Heart left ventricle (tissue), 16 donors: ENCODE data around the gene MORF4L2. TPM values are rescaled to one million over a fixed set of nuclear protein-coding genes. Genes with fewer than 3 reads are reported as not detected.

Source experiments
- ATAC-seq, 4 donors: fragments of 200-7000 bp; cut with Tn5 transposase; one replicate each; pipeline ENCODE4 v1.9.1; 2020 to 2022; ENCODE audit warnings: moderate library complexity in 4 of 4, mild to moderate bottlenecking in 3 of 4, moderate number of reproducible peaks in 1 of 4
- DNase-seq, 5 donors: peaks; one replicate each; pipeline ENCODE4 v3.0.0-alpha.2; 2020
- H3K27ac ChIP-seq, 12 donors: fragments of 200-600 bp; sonication (generic) in 4 of 12; one replicate each; pipeline versions ENCODE4 v1.5.0 to v1.8.0; 2016 to 2022; ENCODE audit warnings: mild to moderate bottlenecking in 2 of 12
- H3K27me3 ChIP-seq, 9 donors: fragments of 200-600 bp; sonication (generic) in 2 of 9; one replicate each; pipeline versions ENCODE4 v1.5.1 to v1.8.0; 2016 to 2022; ENCODE audit warnings: mild to moderate bottlenecking in 3 of 9
- H3K36me3 ChIP-seq, 9 donors: fragments of 200-600 bp; sonication (generic) in 2 of 9; one replicate each; pipeline versions ENCODE4 v1.5.0 to v1.8.0; 2018 to 2022; ENCODE audit warnings: mild to moderate bottlenecking in 2 of 9
- H3K4me1 ChIP-seq, 12 donors: fragments of 200-600 bp; sonication (generic) in 4 of 12; one replicate each; pipeline versions ENCODE4 v1.5.0 to v1.8.0; 2016 to 2022; ENCODE audit warnings: mild to moderate bottlenecking in 3 of 12
- H3K4me3 ChIP-seq, 12 donors: fragments of 200-600 bp; sonication (generic) in 4 of 12; one replicate each; pipeline versions ENCODE4 v1.5.0 to v1.8.0; 2017 to 2022; ENCODE audit warnings: mild to moderate bottlenecking in 9 of 12, moderate library complexity in 4 of 12
- H3K9me3 ChIP-seq, 12 donors: fragments of 200-600 bp; sonication (generic) in 4 of 12; one replicate each; pipeline versions ENCODE4 v1.5.0 to v1.8.0; 2016 to 2022; ENCODE audit warnings: mild to moderate bottlenecking in 1 of 12
- CTCF ChIP-seq, 12 donors: fragments of 200-600 bp; sonication (generic) in 4 of 12; IDR thresholded peaks; one replicate each; pipeline versions ENCODE4 v1.5.0 to v1.8.0; 2018 to 2022; ENCODE audit warnings: antibody characterized with exemption in 12 of 12, mild to moderate bottlenecking in 5 of 12
- POLR2A ChIP-seq, 2 donors: fragments of 450-650 bp; IDR thresholded peaks; one replicate each; pipeline ENCODE4 v1.6.1; 2017; ENCODE audit warnings: antibody characterized with exemption in 2 of 2, mild to moderate bottlenecking in 2 of 2, moderate library complexity in 2 of 2
- WGBS, 4 donors: extraction: QIAGEN DNeasy Blood & Tissue Kit in 2 of 4; methylation state at CpG; one replicate each; pipeline versions ENCODE4 v1.1.5 to v1.1.7; 2013 to 2018; 5-methylcytosine and 5-hydroxymethylcytosine counted together
- intact Hi-C, 10 donors: fragments of 100-400 bp; cut with DNase I; formaldehyde crosslinking; loops; one replicate each; pipeline versions ENCODE4 v1.11.1 to v1.14.2; 2022
- polyA plus RNA-seq, 2 donors: library from polyadenylated mRNA; stranded (reverse); fragments of 200-250 nt; gene quantifications; one replicate each; pipeline ENCODE4 v1.2.3, GENCODE V29; 2013
- total RNA-seq, 9 donors: library from RNA; depleted of rRNA in 2 of 9; stranded (reverse); fragments of >200 nt in 2 of 9; fragmentation: NEBNext Ultra II Directional in 3 of 9; extraction: Animal tissue kit (Norgen Biotek cat#: 25700) in 3 of 9; gene quantifications; one replicate each; pipeline versions ENCODE4 v1.1.0 to v1.2.4, GENCODE V29; 2016 to 2023
- donor health status: ischemic (EF 13 %, LVEDD 7.1; RV severe dilation, severe dysfunction).
- donor health status: healthy with polysubstance abuse.
- donor health status: DM: no; HTN: yes; CAD: no.
- donor health status: DM: no; HTN: no; CAD: no.
- donor health status: ischemic (EF 25% LVEDD 6.9; RV normal size, moderate dysfunction).
- donor health status: ischemic (EF 25% LVEDD 5.7; RV mildly dilated, moderate dysfunction).
- donor health status: healthy.
- donor health status: DM: yes; HTN: yes; CAD: no.
- donor health status: ischemic (EF 35%, LVEDD 5.7; RV mildly dilated, moderate dysfunction).
- donor health status: nonischemic (EF 11% LVEDD 7.7; RV severe dilation, severe dysfunction).
- donor health status: DM: yes; HTN: yes; CAD: no.
- donor health status: PGD.
- donor health status: ischemic (EF 29% LVEDD 5.4; RV normal size, mild dysfunction).
- donor health status: nonischemic (EF 23%, LVEDD 6.1; RV moderate dilation, normal function).

The MORF4L2 gene
- total and polyA plus RNA-seq, 11 donors: 102 to 511 (median 189) TPM

GRCh38 chrX:103710609-103711008 lies 24.1 kb upstream of the MORF4L2 start, which contains the start of gene TMEM31:
Gene TMEM31 (plus strand): TSS chrX:103710909. CDS start chrX:103712259, 1,350 bp downstream.
- no peak for TF ChIP-seq CTCF (IDR thresholded peaks at IDR 0.05)
- TF ChIP-seq POLR2A (IDR thresholded peaks at IDR 0.05): no peak
- Histone ChIP-seq H3K27me3 (peaks cover 0 to 9% (median 0%) of the 10 kb centered on the region in 9 donors), H3K9me3 (no peaks in the 10 kb centered on the region), H3K36me3 (no peaks in the 10 kb centered on the region), H3K4me1 (no peaks in the 10 kb centered on the region), H3K4me3 (no peak within 1 kb of the TSS), H3K27ac (no peak within 1 kb of the TSS)
- 78 to 97% (median 86%) methylated on average over 5 of the region's 5 CpGs for WGBS, 4 donors
- ATAC-seq: no peak
- no peak for DNase-seq
- intact Hi-C loops: loop anchor here in 9 of 10 donors (5.0 to 10.0 kb wide), 4 partner anchors 62 to 107 kb away; partner anchors contain the start of gene PLP1 (in 5 of the 9)

- TF ChIP-seq CTCF (IDR thresholded peaks at IDR 0.05): no peak
- TF ChIP-seq POLR2A (IDR thresholded peaks at IDR 0.05): no peak
- WGBS, 4 donors: 80 to 96% (median 89%) methylated on average over 1 to 3 of the region's 3 CpGs
Measured at GRCh38 chrX:103704863-103705262, 18.4 kb upstream of the MORF4L2 start.

GRCh38 chrX:103699243-103699642 lies 12.7 kb upstream of the MORF4L2 start:
- Histone ChIP-seq H3K36me3 (no peaks in the 10 kb centered on the region), H3K27me3 (peaks cover 0 to 22% (median 0%) of the 10 kb centered on the region in 9 donors), H3K4me3 (no peak overlapping the region), H3K4me1 (no peaks in the 10 kb centered on the region), H3K27ac (no peak overlapping the region), H3K9me3 (no peaks in the 10 kb centered on the region)
- intact Hi-C loops: no loop called here
- 81 to 87% (median 83%) methylated on average over 5 of the region's 5 CpGs for WGBS, 4 donors
- ATAC-seq (no peak), DNase-seq (no peak)
- TF ChIP-seq CTCF (IDR thresholded peaks at IDR 0.05) (no peak), POLR2A (IDR thresholded peaks at IDR 0.05) (no peak)

More at GRCh38 chrX:103704863-103705262, 18.4 kb upstream of the MORF4L2 start:
- H3K27ac ChIP-seq: no peak overlapping the region
- H3K4me1 ChIP-seq: no peaks in the 10 kb centered on the region
- DNase-seq (no peak), ATAC-seq (no peak)
- H3K9me3 ChIP-seq: no peaks in the 10 kb centered on the region
- H3K36me3 ChIP-seq: no peaks in the 10 kb centered on the region
- H3K27me3 ChIP-seq: peaks cover 0 to 20% (median 0%) of the 10 kb centered on the region in 9 donors
- H3K4me3 ChIP-seq: no peak overlapping the region
- intact Hi-C loops: no loop called here

- no peak for DNase-seq
- Histone ChIP-seq H3K27me3 (peaks cover 0 to 16% (median 0%) of the 10 kb centered on the region in 9 donors), H3K27ac (no peak overlapping the region), H3K4me1 (no peaks in the 10 kb centered on the region), H3K4me3 (no peak overlapping the region), H3K9me3 (no peaks in the 10 kb centered on the region), H3K36me3 (no peaks in the 10 kb centered on the region)
- intact Hi-C loops: no loop called here
- ATAC-seq: no peak
- TF ChIP-seq POLR2A (IDR thresholded peaks at IDR 0.05) (no peak), CTCF (IDR thresholded peaks at IDR 0.05) (no peak)
Measured at GRCh38 chrX:103697687-103698086, 11.2 kb upstream of the MORF4L2 start.
